ENCODE data around the gene SHISAL1.

- TF ChIP-seq, protein P1, sequence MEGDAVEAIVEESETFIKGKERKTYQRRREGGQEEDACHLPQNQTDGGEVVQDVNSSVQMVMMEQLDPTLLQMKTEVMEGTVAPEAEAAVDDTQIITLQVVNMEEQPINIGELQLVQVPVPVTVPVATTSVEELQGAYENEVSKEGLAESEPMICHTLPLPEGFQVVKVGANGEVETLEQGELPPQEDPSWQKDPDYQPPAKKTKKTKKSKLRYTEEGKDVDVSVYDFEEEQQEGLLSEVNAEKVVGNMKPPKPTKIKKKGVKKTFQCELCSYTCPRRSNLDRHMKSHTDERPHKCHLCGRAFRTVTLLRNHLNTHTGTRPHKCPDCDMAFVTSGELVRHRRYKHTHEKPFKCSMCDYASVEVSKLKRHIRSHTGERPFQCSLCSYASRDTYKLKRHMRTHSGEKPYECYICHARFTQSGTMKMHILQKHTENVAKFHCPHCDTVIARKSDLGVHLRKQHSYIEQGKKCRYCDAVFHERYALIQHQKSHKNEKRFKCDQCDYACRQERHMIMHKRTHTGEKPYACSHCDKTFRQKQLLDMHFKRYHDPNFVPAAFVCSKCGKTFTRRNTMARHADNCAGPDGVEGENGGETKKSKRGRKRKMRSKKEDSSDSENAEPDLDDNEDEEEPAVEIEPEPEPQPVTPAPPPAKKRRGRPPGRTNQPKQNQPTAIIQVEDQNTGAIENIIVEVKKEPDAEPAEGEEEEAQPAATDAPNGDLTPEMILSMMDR (IDR thresholded peaks at IDR 0.05): no peak
- no peak for TF ChIP-seq EZH2 (IDR thresholded peaks at IDR 0.05; ENCODE audit: borderline replicate concordance, insufficient read depth, low read depth, low read length, poor library complexity, severe bottlenecking)
Observed at GRCh38 chr22:44256556-44257485, 55.9 kb downstream of the SHISAL1 start.
